HG03575 (cell line): ENCODE measurements around the gene PPP6R2.
"Not testable (repeated sequence)": the region's sequence is repeated elsewhere in the genome, so short reads cannot be mapped to it uniquely, and the experiment has no call there.

ENCODE experiments used
- ATAC-seq: cut with Tn5 transposase; IDR thresholded peaks from one replicate; pipeline ENCODE4 v1.9.1; 2021; ENCODE audit not compliant: unreplicated experiment, insufficient number of reproducible peaks, low FRiP score; ENCODE audit errors: extremely low read depth

PPP6R2 gene

DNA sequence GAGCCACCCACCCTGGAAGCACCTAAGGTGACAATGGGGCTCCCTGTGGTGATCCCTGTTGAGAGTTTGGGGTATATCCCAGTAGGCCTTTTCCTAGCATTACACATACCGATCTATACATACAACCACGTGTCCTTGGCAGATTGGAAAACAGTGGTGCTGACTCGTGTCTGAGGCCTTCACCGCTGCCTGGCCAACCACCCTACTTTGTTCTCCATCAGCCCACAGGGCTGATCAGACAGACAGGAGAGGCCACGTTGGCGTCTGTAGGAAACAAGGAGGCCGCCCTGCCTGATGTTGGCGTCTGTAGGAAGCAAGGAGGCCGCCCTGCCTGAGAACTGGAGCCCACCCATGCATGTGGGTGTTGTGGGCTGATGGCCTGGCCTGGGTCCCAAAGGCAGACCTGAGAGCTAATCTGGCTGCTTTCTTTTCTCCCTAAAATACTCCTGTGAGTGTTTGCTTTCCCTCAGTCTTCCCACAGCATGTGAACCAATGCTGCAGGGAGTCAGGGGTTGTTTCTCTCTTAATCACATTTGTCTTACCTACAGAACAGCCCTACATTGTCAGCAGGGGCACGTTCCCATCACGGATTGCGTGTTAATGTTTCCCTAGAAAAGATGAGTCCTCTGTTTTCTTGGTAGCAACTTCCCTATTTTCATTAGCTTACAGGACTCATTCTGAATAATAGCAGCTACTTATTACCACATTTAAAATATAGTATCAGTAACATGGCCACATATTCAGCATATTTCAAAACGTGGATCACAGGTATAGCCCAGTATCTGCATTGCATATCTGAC lies 74.5 kb downstream of the PPP6R2 start:
- no peak for ATAC-seq

DNA sequence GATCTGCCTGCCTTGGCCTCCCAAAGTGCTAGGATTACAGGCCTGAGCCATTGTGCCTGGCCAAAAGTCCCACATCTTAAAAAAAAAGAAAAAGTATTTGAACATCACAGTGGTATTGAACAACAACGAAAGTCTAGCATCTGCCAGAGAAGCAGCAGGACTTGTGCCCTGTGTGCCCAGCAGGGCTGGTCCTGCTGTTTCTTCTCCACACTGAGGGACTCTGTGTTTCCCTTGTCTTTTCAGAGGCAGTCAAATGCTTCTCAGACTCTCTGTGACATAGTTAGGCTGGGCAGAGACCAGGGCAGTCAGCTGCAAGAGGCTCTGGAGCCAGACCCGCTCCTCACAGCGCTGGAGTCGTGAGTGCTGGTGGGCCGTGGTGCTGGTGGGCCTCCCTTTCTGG lies 75.5 kb downstream of the PPP6R2 start:
- no peak for ATAC-seq

DNA sequence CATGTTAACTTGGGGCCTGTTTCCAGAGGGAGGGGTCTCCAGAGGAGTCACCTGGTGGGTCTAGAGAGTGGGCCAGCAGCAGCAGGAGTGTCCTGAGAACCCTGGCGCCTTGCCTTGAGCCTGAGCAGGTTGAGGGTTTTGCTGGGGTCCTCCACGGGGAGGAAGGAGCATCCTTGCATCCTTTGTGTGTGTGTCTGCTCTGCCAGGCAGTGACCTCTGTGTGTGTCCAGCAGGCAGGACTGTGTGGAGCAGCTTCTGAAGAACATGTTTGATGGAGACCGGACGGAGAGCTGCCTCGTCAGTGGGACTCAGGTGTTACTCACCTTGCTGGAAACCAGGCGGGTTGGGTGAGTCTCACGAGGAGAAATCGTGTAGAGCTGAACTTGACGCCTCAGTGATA lies 76.0 kb downstream of the PPP6R2 start:
- no peak for ATAC-seq

DNA sequence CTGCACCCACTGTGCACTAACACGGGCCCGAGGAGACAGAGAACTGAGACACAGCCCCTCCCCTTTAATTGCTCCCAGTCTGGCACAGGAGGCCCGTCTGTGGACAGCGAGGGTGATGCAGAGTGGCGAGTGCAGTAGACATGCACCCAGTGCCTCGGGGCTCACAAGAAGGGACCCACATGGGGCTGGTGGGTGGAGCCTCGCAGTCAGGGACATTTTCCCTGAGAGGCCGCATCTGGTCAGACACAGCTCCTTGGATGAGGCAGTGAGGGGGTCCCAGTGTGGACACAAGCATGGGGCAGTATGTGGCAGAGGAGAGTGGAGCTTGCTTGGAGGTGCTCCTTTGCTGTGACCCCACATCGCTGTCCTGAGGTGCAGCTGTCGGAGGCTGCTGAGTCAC lies 76.9 kb downstream of the PPP6R2 start:
- ATAC-seq = no peak

DNA sequence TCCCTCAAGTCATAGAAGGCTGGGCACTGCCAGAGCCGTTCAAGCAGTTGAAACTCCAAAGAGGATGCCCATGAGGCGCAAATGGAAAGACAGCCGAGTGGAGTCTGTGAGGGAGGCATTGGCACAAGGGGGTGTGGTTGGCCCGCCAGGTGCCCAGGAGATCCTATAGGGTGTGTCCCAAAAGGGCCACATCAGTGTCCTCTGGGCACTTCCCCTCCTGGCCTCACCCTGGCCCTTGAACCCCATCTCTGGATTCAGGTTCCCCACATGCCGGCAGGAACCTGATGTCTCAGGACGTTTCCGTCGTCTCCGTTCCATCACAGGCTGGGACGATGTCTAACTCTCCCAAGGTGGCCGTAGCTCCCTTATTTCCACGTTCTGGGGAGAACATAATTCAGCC lies 77.5 kb downstream of the PPP6R2 start:
- no peak for ATAC-seq

DNA sequence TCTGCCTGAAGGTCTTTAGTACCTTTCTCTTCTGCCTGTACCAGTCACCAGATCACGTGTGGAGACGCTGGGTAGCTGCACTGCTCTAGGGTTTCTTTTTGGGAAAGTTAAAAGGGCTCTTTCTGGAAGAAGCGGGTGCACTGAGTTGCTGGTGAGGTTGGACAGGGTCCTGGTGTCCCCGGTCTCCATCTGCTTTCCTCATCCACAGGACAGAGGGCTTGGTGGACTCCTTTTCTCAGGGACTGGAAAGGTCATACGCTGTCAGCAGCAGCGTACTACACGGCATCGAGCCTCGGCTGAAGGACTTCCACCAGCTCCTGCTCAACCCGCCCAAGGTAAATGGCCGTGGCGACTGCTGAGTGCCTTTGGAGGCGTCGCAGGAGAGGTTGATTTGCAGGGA lies 78.9 kb downstream of the PPP6R2 start:
- ATAC-seq = no peak

DNA sequence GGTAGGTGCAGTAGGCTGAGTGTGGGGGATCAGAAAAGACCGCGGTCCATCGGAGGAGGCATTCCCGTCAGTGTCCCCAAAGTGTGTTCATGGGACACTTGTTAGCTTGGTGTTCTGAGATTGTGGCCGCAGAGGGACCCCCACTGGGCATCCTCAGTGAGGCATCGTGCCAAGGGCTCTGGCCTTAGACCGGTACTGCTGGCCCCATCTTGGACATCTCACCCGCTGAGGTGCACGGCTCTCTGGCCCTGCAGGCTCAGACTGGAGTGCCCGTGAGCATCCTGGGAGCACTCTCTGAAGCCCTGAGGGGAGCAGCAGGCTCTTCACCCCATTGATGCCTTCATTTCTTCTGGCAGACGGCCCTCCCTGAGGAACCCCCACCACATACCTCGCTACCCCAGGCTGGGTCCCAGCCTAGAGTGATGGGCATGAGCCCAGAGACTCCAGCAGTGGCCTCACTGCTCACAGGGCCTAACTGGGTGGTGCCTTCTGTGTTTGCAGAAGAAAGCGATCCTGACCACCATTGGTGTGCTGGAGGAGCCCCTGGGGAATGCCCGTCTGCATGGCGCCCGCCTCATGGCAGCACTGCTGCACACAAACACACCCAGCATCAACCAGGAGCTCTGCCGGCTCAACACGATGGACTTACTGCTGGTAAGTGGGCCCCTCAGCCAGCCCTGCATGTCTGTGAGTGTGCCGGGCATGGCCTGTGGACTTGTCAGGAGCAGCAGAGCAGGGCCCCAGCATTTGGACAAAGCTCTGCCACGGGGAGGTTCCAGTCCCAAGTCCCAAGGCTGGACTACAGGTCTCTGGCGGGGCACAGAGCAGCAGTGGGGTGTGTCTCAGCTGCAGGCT lies 80.1 kb downstream of the PPP6R2 start:
- no peak for ATAC-seq

DNA sequence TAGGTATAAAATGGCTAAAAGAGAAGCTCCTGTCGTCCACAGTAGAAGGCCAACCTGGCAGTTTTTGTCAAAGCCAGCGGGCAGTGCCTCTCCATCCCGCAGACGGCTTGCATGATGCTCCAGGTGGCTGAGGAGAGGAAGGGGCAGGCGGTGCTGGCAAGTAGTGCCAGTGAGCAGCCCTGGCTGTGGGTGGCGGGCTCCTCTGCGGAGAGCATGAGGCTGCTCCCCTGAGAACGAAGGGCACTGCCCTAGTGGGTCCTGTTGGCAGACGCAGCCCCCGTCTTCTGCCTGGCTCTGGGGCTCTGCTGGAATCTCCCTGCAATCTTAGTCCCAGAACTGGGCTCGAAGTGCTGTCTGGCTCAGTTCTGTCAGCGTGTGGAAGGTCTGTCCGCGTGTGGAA lies 80.8 kb downstream of the PPP6R2 start:
- no peak for ATAC-seq

DNA sequence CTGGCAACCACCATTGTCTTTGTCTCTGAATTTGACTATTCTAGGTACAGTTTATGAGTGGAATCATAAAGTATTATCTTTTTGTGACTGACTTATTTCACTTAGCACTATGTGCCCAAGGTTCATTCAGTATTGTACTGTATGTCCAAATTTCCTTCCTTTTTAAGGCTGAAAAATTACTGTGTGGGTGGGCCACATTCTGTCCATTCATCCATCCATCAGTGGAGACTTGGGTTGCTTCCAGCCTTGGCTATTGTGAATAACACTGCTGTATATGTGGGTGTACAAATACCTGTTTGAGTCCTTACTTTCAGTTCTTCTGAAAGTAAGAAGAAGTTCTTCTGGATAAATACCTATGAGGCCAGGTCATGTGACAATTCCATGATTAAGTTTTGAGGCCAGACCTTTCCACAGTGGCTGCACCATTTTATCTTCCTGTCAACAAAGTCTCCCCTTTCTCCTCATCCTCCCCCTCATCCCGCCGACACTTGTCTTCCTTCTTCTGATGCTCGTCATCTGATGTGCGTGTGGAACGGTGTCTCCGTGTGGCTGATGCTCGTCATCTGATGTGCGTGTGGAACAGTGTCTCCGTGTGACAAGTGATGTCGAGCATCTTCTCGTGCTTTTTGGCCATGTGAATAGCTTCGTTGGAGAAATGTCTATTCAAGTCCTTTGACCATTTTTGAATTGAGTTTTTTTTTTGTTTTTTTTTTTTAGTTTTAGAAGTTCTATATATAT lies 82.2 kb downstream of the PPP6R2 start:
- ATAC-seq = no peak

DNA sequence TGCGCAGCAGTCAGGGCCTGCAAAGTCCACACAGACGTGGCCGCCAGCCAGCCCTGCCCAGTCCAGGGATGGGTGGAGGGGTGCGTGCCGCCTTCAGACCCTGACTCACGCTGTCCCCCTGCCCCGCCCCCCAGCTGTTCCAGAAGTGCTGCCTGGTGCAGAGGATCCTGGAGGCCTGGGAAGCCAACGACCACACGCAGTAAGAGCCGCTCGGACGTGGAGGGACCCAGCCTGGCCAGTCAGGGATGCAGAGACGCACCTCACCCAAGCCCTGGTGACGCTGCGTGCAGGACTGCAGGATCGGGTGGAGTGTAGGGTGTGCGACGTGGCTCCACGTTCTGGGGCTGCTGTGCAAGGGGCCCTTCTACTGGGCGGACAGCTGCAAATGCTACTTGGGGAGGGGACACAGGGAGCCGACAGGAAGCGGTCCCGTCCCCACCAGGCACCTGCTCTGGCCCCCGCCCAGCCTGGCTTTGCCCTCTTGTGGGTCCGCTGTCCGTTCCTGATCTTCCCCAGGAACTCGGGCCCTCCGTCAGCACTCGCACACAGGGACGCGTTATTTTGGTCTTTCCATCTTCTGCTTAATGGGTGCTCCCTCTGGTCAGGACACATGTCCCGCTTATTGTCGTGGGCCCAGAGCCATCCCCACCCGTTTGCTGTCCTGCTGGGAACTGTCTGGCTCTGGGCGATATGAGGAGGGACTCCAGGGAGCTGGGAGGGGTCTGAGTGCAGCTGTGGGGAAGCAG lies 89.2 kb downstream of the PPP6R2 start:
- no peak for ATAC-seq

DNA sequence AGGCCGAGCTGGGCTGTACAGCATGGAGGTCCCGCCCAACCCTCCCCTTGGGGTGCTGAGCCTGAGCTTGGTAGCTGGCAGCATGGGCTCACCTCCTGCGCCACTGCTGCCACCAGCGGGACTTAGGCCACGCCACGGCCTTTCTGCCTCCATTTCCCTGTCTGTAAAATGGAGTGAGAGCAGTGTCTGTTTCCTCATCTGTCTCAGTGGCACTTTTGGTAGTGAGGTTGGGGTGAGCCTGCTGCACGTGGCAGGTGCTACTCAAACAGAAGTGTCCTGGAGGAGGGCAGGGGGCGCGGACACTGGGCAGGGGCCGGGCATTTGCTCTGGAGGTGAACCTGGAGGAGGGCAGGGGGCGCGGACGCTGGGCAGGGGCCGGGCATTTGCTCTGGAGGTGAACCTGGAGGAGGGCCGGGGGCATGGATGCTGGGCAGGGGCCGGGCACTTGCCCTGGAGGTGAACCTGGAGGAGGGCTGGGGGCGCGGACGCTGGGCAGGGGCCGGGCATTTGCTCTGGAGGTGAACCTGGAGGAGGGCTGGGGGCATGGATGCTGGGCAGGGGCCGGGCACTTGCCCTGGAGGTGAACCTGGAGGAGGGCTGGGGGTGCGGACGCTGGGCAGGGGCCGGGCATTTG lies 89.9 kb downstream of the PPP6R2 start:
- ATAC-seq = not testable (repeated sequence)

DNA sequence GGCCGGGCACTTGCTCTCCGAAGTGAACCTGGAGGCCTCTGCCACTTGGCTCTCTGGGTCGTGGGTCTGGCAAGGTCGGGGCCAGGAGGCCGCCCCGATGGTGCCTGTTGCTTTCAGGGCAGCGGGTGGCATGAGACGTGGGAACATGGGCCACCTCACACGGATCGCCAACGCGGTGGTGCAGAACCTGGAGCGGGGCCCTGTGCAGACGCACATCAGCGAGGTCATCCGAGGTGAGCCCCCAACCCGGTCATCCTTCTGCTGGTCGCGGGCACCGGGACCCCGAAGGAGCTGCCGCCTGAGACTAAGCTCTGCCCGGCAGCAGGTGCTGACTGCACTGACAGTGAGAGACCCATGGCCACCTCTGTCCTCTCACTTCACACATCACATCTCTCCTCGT lies 91.7 kb downstream of the PPP6R2 start:
- no peak for ATAC-seq

DNA sequence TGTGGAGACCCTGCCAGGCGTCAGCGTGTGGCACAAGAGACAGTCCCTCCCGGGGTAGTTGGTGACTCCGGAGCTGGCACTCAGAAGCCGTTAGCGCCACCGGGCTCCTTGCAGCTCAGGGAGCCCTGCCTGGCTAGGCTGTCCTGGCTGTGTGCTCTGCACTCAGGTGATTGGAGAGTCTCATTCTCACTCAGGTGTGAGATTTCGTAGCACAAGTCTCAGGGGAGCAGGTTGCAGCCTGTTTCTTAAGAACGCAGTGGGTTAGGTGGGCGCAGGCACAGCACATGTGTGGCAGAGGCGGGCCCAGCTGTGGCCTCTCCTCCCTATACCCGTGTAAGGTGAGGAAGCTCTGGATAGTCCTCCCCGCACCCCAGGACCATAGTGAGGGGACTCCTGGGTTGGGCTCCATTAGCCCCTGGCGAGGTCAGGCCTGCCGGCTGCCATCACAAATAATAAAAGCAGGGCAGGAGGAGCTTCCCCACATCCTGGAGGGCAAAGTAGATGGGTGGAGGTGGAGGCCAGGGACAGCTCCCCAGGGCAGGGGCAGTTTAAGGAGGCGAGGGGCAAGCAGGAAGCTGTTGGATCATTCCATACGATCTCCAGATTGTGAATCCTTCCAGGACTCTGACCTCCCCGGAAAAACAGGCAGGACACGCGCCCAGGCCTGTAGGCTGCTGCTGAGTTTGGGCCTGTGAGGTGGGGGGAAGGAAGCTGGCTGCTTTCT lies 92.3 kb downstream of the PPP6R2 start:
- no peak for ATAC-seq

DNA sequence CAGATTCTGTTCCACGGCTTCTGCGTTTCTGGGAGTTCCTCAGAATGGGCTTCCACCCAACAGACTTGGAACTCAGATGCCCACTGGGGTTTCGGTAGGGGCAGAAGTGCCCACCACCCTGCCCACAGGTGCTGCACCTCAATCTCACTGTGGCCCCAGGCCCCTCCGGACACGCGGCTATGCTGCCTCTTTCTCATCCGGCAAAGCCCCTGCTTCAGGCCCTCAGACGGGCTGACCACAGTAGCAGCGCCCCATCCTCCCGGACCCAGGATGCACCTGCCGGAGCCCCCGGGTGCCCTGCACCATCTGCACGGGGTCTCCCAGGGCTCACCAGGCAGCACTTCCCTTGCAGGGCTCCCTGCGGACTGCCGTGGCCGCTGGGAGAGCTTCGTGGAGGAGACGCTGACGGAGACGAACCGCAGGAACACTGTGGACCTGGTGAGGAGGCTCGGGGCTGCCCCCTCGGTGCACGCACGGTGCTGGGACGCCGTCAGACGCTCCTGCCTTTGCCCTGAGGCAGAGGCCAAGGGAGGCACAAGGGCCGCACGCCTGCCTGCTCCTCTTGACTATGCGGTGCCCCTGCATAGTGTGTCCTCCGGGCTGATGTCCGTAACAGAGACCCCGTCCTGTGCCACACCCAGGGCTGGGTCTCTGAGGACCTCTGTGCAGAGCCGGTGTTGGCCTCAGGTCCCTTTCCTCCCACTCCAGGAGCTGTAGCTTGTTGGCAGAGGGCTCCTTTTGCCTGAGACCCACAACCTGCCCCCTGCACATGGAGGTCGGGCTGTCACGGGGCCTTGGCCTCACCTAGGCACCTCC lies 93.1 kb downstream of the PPP6R2 start:
- ATAC-seq = no peak

DNA sequence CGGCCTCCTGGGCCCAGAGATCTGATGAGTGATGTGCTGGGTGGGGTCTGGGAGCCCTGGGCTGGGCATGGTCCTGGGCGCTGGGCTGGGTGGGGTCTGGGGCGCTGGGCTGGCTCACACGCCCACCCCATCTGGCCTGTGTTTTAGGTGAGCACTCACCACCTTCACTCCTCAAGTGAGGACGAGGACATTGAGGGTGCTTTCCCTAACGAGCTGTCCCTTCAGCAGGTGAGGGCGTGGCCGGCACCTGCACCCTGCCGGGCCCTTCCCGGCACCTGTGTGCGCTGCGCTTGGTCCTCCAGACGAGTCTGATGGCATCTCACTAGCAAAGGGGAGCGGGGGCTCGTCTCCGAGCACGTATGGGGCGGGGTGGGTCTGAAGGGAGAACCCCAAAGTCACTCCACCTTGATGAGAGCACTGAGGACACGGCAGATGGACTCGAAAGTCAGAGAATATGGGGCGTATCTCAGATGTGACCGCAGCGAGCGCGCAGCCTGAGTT lies 93.8 kb downstream of the PPP6R2 start:
- ATAC-seq = no peak

DNA sequence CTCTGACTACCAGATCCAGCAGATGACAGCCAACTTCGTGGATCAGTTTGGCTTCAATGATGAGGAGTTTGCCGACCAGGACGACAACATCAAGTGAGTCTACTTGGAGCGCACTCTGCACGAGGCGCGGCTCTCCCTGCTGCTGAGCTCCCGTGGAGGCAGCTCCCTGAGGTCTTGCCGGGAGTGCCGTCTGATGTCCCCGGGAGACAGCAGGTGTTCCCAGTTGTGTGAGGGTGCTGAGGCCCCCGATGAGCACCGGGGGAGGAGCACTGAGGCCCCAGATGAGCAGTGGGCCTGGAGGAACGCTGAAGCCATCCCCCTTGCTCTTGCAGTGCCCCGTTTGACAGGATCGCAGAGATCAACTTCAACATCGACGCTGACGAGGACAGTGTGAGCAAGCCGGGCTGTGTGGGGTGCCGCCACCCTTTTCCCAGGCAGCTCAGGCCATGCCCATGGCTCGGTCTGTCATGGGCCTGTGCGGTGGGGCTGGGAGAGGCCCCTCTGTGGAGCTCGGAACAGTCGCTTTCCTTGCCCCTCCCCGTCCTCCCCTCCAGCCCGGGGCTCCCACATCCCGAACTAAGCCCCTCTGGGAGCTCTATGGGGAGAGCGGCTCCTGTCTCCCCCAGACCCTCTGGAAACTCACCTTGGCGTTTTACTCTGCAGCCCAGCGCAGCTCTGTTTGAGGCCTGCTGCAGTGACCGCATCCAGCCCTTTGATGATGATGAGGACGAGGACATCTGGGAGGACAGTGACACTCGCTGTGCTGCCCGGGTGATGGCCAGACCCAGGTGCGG lies 94.6 kb downstream of the PPP6R2 start:
- ATAC-seq = no peak
